Type B pancreatic cell (in vitro differentiated cells): ENCODE data around the gene SPPL2B. TPM values are rescaled to one million over a fixed set of nuclear protein-coding genes. Genes with fewer than 3 reads are reported as not detected.

Experiments
- DNase-seq: peaks from one replicate; pipeline ENCODE4 v3.0.0; 2021; ENCODE audit warnings: mixed read lengths; ENCODE audit not compliant: unreplicated experiment; ENCODE audit errors: extremely low spot score
- H3K27ac Mint-ChIP-seq: 2 replicates; pipeline ENCODE4 v1.8.0; 2021; ENCODE audit warnings: mild to moderate bottlenecking, mixed read lengths
- H3K27me3 Mint-ChIP-seq: 2 replicates; pipeline ENCODE4 v1.8.0; 2021; ENCODE audit warnings: mixed read lengths
- H3K36me3 Mint-ChIP-seq: 2 replicates; pipeline ENCODE4 v1.8.0; 2021; ENCODE audit warnings: mixed read lengths
- H3K4me1 Mint-ChIP-seq: one replicate; pipeline ENCODE4 v1.8.0; 2021; ENCODE audit warnings: mixed read lengths; ENCODE audit not compliant: unreplicated experiment
- H3K4me3 Mint-ChIP-seq: 2 replicates; pipeline ENCODE4 v1.8.0; 2021; ENCODE audit warnings: mild to moderate bottlenecking, mixed read lengths
- H3K9me3 Mint-ChIP-seq: 2 replicates; pipeline ENCODE4 v1.8.0; 2021; ENCODE audit warnings: mixed read lengths
- total RNA-seq: library from RNA; stranded (reverse); gene quantifications from 2 replicates; pipeline ENCODE4 v1.2.1, GENCODE V29; 2021; ENCODE audit warnings: low replicate concordance
- TF ChIP-seq, protein P1 (sequence below): fragments of 200-600 bp; sonication (generic); conservative IDR thresholded peaks from 2 replicates; pipeline ENCODE4 v1.5.0; 2021; ENCODE audit warnings: antibody characterized with exemption, mild to moderate bottlenecking

Gene SPPL2B
- total RNA-seq, 1 donor from 2014 or later: 131 TPM

DNA sequence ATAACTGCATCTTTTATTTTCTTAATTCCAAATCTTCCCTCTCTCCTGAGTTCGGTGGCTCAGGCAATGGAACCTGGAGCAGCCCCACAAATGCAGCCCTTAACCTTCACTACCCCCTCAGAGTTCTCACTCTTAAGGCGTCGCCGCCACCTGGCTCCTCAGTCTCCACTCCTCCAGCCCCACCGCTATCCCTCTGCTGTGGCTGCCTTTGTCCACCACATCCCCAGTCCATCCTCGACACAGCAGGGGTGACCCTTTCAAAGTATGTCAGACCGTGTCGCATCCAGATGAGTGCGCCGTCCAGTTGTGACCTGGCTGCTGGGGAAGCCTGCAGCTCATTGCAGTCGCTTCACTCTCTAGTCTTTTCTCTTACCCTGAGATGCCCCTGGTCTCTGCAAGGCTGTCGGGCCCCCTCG, 1.0 kb downstream of the SPPL2B start:
- peak overlapping the region; percentile 96 for H3K4me3 Mint-ChIP-seq
- H3K27ac Mint-ChIP-seq: peak overlapping the region; percentile 95
- TF ChIP-seq, protein P1, sequence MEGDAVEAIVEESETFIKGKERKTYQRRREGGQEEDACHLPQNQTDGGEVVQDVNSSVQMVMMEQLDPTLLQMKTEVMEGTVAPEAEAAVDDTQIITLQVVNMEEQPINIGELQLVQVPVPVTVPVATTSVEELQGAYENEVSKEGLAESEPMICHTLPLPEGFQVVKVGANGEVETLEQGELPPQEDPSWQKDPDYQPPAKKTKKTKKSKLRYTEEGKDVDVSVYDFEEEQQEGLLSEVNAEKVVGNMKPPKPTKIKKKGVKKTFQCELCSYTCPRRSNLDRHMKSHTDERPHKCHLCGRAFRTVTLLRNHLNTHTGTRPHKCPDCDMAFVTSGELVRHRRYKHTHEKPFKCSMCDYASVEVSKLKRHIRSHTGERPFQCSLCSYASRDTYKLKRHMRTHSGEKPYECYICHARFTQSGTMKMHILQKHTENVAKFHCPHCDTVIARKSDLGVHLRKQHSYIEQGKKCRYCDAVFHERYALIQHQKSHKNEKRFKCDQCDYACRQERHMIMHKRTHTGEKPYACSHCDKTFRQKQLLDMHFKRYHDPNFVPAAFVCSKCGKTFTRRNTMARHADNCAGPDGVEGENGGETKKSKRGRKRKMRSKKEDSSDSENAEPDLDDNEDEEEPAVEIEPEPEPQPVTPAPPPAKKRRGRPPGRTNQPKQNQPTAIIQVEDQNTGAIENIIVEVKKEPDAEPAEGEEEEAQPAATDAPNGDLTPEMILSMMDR: no peak
- H3K27me3 Mint-ChIP-seq: no peaks in the 10 kb centered on the region
- no peak for DNase-seq
- H3K36me3 Mint-ChIP-seq: no peaks in the 10 kb centered on the region
- no peaks in the 10 kb centered on the region for H3K9me3 Mint-ChIP-seq
- H3K4me1 Mint-ChIP-seq: peaks cover 42% of the 10 kb centered on the region

DNA sequence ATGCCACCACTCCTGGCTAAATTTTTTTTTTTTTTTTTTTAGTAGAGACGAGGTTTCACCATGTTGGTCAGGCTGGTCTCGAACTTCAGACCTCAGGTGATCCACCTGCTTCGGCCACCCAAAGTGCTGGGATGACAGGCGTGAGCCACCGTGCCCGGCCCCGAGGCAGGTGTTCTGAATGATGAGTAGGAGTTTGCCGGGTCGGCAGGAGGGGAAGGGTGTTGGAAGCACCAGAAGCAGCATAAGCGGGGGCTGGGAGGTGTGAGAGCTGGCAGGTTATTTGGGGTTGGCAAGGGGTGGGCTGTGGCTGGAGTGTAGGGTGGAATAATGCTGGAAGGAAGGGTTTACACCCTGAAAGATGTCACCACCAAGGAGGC, 1.8 kb downstream of the SPPL2B start:
- TF ChIP-seq, protein P1: no peak
- H3K27ac Mint-ChIP-seq: peak overlapping the region; percentile 95
- H3K4me1 Mint-ChIP-seq: peaks cover 42% of the 10 kb centered on the region
- H3K4me3 Mint-ChIP-seq: peak overlapping the region; percentile 82
- no peaks in the 10 kb centered on the region for H3K36me3 Mint-ChIP-seq
- H3K9me3 Mint-ChIP-seq: no peaks in the 10 kb centered on the region
- no peak for DNase-seq
- no peaks in the 10 kb centered on the region for H3K27me3 Mint-ChIP-seq

DNA sequence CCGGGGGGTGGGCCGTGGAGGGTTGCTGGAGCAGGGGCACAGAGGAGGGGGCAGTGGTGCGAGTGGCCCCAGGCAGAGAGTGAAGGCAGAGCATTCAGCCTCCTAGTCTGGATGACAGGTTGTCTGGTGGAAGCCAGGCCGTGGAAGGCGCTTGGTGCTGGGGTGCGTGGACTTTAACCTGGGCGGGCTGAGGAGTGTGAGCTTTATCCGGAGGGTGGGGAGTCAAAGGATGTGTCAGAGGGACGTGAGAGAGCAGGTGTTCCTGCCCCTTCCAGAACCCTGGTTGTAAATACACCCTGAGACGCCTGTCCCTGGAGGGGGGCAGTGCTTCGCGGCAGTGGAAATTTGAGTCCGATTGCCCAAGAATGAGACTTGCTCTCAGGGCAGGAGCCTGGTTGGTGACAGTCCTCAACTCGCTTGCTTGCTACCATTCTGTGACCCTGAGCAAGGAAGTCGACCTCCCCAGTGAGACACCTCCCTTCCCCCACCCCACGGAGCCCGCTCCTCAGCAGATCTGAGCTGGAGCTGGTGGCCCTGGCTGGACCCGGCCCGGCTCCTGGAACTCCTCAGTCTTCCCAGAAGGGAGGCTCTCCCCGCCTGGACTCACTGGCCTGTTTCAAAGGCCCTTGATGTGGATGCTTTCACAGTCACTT, 2.3 kb downstream of the SPPL2B start:
- Mint-ChIP-seq H3K9me3 (no peaks in the 10 kb centered on the region), H3K4me1 (peaks cover 41% of the 10 kb centered on the region), H3K27me3 (no peaks in the 10 kb centered on the region), H3K27ac (peak overlapping the region; percentile 95), H3K4me3 (peak overlapping the region; percentile 82), H3K36me3 (peaks cover 3% of the 10 kb centered on the region)
- TF ChIP-seq, protein P1: no peak
- no peak for DNase-seq

DNA sequence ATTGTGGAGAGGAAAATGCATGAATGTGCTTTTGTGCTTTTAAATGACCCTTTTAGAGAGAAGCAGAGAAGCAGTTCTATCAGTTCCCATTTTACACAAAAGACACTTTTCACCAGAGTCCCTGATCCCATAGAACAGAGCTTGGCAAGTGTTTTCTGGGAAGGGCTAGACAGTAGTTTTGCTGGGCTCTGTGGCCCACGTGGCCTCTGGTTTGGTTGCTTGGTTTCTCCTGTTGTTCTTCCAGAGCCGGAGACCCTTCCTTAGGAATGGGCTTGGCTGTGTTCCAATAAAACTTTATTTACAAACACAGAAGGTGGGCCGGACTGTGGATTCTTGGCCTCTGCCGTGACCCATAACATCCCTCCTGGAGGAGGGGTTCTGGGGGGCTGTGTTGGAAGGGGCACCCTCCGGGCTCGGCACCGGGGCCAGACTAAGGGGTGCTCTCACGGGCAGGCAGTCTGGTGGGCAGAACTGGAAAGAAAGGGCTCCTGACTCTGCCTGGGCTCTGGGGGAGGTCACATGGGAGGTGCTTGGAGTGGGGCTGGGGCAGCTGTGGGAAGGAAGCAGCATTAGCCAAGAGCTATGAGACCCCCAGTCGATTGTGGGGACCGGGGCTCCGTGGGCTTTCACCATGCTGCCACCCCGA, 3.2 kb downstream of the SPPL2B start:
- DNase-seq: no peak
- Mint-ChIP-seq H3K4me1 (peaks cover 41% of the 10 kb centered on the region), H3K27me3 (no peaks in the 10 kb centered on the region), H3K9me3 (no peaks in the 10 kb centered on the region), H3K36me3 (peaks cover 10% of the 10 kb centered on the region), H3K4me3 (peak overlapping the region; percentile 82), H3K27ac (peak overlapping the region; percentile 95)
- TF ChIP-seq, protein P1: no peak

DNA sequence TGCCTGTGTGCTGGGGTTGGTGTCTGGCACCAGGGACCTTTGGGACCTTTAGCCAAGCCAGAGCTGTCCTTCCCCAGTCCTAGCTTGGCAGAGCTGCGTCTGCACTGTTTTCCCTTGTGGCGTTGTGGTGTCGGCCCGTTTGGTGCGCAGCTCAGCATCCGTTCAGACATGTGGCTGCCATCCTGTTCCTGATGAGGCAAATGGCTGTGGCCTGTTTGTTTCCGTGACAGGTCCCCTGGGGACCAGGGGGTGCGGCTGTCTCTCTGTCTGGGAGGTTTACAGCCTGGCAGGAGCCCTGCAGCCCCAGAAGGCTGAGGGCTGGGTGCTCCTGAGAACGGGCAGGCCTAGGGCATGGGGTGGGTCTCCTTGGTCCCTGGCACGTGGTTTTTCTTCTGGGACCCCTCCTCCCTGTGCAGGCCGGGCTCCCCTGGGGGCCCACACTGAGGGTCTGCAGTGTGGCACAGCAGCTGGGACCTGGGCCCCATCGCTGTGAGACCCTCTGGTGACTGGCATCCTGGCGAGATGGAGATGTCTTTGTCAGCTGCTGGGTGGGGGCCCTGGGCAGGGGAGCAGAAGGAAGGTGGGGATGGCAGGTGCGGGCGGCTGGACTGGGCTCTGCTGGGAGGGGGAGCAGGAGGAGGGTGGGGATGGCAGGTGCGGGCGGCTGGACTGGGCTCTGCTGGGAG, 4.0 kb downstream of the SPPL2B start:
- no peak for DNase-seq
- no peaks in the 10 kb centered on the region for H3K9me3 Mint-ChIP-seq
- peaks cover 38% of the 10 kb centered on the region for H3K4me1 Mint-ChIP-seq
- no peak overlapping the region for H3K4me3 Mint-ChIP-seq
- TF ChIP-seq, protein P1: no peak
- H3K27me3 Mint-ChIP-seq: no peaks in the 10 kb centered on the region
- H3K27ac Mint-ChIP-seq: peak overlapping the region; percentile 95
- peaks cover 12% of the 10 kb centered on the region for H3K36me3 Mint-ChIP-seq
